Measurements from ENCODE around the gene ASAP2. TPM values are rescaled to one million over a fixed set of nuclear protein-coding genes. Genes with fewer than 3 reads are reported as not detected.
"Not testable (repeated sequence)": the region's sequence is repeated elsewhere in the genome, so short reads cannot be mapped to it uniquely, and the experiment has no call there.

ASAP2 gene
- total RNA-seq, 1 donor from 2014 or later = 0.23 TPM

GRCh38 chr2:9375857-9376428 is 169.3 kb downstream of the ASAP2 start:
- intact Hi-C loops (cut with micrococcal nuclease) = no loop called here

- intact Hi-C loops (cut with micrococcal nuclease) = no loop called here
Observed at GRCh38 chr2:9377461-9378097, 171.0 kb downstream of the ASAP2 start.

GRCh38 chr2:9378433-9379390 is 172.1 kb downstream of the ASAP2 start:
- intact Hi-C loops (cut with micrococcal nuclease) = no loop called here

- intact Hi-C loops (cut with micrococcal nuclease) = no loop called here
Observed at GRCh38 chr2:9379391-9379755, 172.8 kb downstream of the ASAP2 start.

DNA sequence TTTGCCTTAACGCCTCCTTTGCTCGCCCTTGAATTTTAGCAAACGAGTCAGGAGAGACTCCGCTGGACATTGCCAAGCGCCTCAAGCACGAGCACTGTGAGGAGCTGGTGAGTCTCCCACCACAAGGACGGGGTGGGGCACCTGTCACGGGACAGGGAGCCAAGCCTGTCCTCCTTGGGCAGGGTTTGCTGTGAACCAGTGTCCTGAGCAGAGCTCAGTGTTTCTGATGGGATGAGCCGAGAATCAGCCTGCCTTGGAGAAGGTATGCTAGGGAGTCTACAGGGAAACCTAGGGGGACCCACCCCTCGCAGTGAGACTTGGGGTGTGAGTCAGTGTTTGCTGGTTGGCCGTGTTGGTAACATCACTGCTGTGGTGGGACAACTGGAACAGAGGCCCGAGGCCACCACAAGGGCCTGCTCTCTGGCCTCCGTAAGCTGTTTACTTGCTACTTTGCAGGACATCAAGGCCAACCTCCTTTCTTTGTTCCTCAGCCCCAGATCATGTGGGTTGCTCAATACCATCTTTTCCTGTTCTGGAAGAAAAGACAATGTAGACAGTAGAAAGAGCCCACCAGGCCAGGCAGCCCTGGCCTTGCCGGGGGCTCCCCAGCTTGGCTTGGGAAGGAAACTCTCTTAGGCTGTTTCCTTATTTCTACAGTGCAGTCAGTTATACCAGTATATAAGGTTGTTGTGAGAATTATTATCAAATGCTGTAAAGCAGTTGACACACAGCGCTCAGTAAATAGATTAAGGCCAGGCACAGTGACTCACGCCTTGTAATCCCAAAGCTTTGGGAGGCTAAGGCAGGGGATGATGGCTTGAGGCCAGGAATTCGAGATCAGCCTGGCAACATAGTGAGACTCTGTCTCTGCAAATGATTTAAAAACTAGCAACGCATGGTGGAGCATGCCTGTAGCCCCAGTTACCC is 174.4 kb downstream of the ASAP2 start:
- intact Hi-C loops (cut with micrococcal nuclease) = no loop called here

GRCh38 chr2:9382604-9383235 is 176.1 kb downstream of the ASAP2 start:
- intact Hi-C loops (cut with micrococcal nuclease) = no loop called here

- intact Hi-C loops (cut with micrococcal nuclease) = no loop called here
Observed at GRCh38 chr2:9384521-9384920, 177.9 kb downstream of the ASAP2 start.

DNA sequence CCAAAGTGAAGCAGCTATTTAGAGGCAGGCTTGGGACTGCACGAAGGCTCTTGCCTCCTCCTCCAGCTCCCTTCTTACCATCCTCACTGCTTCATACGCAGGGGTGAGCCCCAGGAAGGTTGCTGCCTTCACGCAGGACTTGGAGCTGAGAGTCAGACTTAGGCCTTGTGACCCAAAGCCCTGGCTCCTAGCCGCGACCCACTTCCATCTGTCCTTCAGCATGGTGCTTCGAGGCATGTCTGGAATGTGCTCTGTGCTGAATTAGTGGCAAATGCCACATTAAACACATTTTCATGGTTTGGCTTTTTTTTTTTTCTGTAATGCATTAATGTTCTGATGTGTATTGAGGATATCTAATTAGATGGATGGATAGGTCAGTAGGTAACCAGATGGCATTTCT is 179.2 kb downstream of the ASAP2 start:
- intact Hi-C loops (cut with micrococcal nuclease) = no loop called here

DNA sequence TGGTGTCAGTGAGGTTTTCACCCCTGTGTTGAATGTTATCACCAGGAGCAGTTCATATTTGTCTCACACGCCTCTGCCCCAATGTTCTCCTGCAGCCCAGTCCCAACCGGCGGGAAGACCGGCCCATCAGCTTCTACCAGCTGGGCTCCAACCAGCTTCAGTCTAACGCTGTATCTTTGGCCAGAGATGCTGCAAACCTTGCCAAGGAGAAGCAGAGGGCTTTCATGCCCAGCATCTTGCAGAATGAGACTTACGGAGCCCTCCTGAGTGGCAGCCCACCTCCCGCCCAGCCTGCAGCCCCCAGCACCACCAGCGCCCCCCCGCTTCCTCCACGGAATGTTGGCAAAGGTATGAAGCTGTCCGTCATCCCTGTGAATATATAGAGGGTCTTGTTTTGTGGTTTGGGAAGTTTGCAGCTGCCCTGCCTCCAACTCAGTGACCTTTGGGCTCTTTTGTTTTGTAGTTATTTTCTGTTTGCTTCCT is 181.6 kb downstream of the ASAP2 start:
- intact Hi-C loops (cut with micrococcal nuclease) = no loop called here

GRCh38 chr2:9388950-9389911 is 182.6 kb downstream of the ASAP2 start:
- intact Hi-C loops (cut with micrococcal nuclease) = no loop called here

DNA sequence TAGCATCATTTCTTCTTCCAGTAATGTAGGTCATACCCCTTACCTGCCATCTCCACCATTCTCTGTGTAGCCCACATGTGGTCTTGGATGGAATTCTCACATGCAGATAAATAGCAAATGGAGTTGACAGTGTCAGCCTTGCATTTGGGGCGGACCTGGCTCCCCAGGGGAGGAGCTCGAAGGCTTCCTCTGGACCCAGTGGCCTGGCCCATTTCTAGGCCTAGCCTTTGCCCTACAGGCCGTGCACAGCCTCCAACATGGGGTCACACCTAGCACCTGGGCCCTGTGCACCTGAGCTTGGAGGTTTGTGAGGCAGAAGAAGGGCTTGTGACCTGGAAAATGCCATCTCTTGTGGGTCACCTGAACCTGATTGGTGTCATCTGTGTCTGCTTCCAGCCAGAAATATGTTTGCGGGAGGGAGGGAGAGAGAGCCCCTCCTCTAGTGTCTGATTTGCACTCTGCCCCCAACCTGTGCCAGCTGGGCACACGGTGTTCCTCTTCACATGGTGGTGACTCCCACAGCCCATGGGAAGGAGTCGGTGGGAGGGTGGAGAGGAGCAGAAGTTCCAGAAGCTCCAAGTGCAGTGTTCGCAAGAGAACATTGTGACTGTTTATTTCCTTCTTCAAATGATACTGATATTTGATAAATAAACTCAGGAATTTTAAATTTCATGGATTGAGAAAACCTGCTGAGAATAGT is 183.7 kb downstream of the ASAP2 start:
- intact Hi-C loops (cut with micrococcal nuclease) = no loop called here

DNA sequence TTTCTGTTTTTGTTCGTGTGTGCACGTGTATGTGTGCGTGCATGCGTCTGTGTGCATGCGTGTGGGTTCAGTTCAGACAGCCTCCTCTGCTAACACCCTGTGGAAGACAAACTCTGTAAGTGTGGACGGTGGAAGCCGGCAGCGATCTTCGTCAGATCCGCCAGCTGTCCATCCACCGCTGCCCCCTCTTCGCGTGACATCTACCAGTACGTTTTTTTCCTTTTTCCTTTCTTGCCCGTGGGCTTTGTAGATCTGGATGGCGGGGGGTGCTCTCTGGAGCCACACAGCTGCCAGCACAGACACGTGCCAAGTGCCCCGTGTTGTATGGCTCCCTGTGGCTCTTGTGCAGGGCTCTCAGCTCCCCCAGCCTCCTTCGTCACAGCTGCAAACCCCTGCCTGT is 184.4 kb downstream of the ASAP2 start:
- intact Hi-C loops (cut with micrococcal nuclease) = no loop called here

- intact Hi-C loops (cut with micrococcal nuclease) = no loop called here
Observed at GRCh38 chr2:9391961-9392720, 185.5 kb downstream of the ASAP2 start.

GRCh38 chr2:9392898-9393765 is 186.5 kb downstream of the ASAP2 start:
- intact Hi-C loops (cut with micrococcal nuclease) = no loop called here

GRCh38 chr2:9394816-9395215 is 188.2 kb downstream of the ASAP2 start:
- intact Hi-C loops (cut with micrococcal nuclease) = no loop called here

- intact Hi-C loops (cut with micrococcal nuclease) = no loop called here
Observed at GRCh38 chr2:9397201-9397600, 190.6 kb downstream of the ASAP2 start.

DNA sequence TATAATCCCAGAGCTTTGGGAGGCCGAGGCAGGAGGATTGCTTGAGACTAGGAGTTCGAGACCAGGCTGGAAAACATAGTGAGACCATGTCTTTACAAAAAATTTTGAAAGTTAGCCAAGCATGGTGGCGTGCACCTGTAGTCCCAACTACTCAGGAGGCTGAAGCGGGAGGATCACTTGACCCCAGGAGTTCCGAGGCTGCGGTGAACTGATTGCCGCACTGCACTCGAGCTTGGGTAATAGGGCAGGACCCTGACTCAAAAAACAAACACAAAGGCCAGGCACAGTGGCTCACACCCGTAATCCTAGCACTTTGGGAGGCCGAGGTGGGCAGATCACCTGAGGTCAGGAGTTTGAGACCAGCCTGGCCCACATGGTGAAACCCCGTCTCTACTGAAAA is 191.6 kb downstream of the ASAP2 start:
- intact Hi-C loops (cut with micrococcal nuclease) = not testable (repeated sequence)
